ENCODE results near the gene VWF. TPM values are rescaled to one million over a fixed set of nuclear protein-coding genes. Genes with fewer than 3 reads are reported as not detected.

Gene VWF
- total and polyA plus RNA-seq, 2 of the 13 experiments (the other 11 are each of a cell fraction or from before 2014, with no cell fraction given), result 0.20 to 0.25 TPM

DNA sequence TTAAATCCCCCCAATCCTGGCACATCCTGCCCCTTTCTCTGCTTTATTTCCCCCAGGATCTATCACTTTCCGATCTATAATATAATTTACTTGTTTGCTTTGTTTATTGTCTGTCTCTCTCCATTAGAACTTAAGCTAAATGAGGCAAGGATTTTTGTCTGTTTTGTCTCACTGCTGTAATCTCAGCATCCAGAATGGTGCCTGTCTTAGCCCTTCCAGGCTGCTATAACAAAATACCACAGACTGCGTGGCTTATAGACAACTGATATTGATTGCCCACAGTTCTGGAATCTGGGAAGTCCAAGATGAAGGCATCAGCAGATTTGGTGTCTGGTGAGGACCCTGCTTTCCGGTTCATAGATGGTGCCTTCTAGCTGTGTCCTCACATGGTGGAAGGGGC is 65.2 kb downstream of the VWF start:
- ChIA-PET POLR2A (interaction anchor here (1.0 to 2.0 kb wide), 5 partner anchors 11 to 225 kb away, joined by 4 to 8 read pairs (median 5); no protein-coding TSS in a partner anchor), CTCF (ENCODE audit: low intra/inter-chr PET ratio, low total read pairs) (no interaction called here)
- 35% methylated on average over 3 of the region's 3 CpGs for WGBS (ENCODE audit: low lambda C conversion rate)
- Histone ChIP-seq H3K9me3 (ENCODE audit: low read length) (no peaks in the 10 kb centered on the region), H3K36me3 (replicated peaks in 1 of 2; ENCODE audit: control insufficient read depth in 1 of 2, insufficient read depth in 2 of 2, low read length in 2 of 2) (no peaks in the 10 kb centered on the region), H3K4me2 (ENCODE audit: low read depth, low read length) (peak overlapping the region; percentile 75), H3K4me1 (ENCODE audit: insufficient read depth, low read length) (peaks cover 75% of the 10 kb centered on the region), H3K4me3 (replicated peaks in 1 of 3; ENCODE audit: insufficient read depth in 1 of 3, low read depth in 2 of 3, low read length in 3 of 3) (peak overlapping the region in 1 of 3 experiments; percentile 25; a peak in 1 of 6 replicates), H2AFZ (ENCODE audit: low read length) (no peak overlapping the region), H3K27ac (ENCODE audit: extremely low read length, insufficient read depth, low read length) (peak overlapping the region; percentile 86), H3K9ac (ENCODE audit: insufficient read depth, low read depth, low read length) (peak overlapping the region; percentile 66), H3K27me3 (ENCODE audit: control insufficient read depth in 1 of 2, insufficient read depth in 2 of 2, low read length in 2 of 2) (no peaks in the 10 kb centered on the region; a peak in 1 of 5 replicates), H3K79me2 (ENCODE audit: insufficient read depth, low read length) (no peaks in the 10 kb centered on the region), H4K20me1 (ENCODE audit: insufficient read depth, low read length) (no peaks in the 10 kb centered on the region)
- no peak for DNase-seq (ENCODE audit: low spot score)
- no peak for FAIRE-seq
- TF ChIP-seq ZNF12 (CRISPR knock-in tag; IDR thresholded peaks at IDR 0.05) (peak; percentile 59; the same call in 1 of the 2 replicates), NR2C2 (CRISPR knock-in tag; IDR thresholded peaks at IDR 0.05; ENCODE audit: borderline replicate concordance) (no peak), PHF8 (CRISPR knock-in tag; IDR thresholded peaks at IDR 0.05) (no peak), SOX6 (IDR thresholded peaks at IDR 0.05) (no peak), SOX6 (CRISPR knock-in tag; IDR thresholded peaks at IDR 0.05) (0 out of 2 replicates have a peak, but pooled peaks have one; percentile 9), GLI4 (CRISPR knock-in tag; IDR thresholded peaks at IDR 0.05; ENCODE audit: borderline replicate concordance) (no peak)
- intact Hi-C loops (cut with micrococcal nuclease; ENCODE audit: unreplicated experiment), result no loop called here
- ATAC-seq, result no peak
- in situ Hi-C loops (cut with HindIII; ENCODE audit: extremely low pct_ligation_motif_present, low pct_unique_long_range_greater_than_20kb), result loop anchor here (25.0 kb wide), 1 partner anchor 403 kb away; the partner anchor contains the start of genes TAPBPL and VAMP1
- BruUV-seq (replicated peaks), result no TSS peak

DNA sequence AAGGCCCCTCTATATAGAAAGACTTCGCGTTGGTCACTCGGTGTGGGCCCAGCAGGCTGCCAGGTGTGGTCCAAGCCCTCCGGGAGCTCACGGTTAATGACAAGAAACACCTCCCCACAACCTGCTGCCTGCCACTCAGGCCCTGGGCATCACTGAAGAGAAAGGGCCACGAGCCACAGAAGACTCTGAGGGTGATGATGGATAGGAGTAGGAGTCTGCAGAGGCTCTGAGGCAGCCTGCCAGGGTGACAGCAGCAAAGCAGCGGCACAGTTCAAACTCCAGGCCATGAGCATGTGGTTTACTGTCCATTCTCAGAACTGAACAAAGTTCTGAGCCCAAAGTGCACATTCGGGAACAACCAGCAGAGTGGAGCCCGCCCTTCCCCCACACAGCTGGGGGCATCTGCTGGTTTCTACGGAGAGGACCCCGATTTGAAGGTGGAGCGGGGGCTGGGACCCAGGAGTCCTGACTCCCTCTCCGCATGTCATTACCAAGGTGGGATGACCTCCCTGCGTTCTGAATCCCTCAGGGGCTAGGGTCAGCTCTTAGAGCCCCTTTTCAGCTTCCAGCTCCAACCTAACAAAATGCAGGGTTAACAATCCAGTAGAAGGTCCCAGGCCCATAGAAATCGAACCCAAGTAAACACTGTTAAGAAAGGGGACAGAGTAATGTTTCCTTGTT is 65.8 kb downstream of the VWF start:
- Histone ChIP-seq H3K4me3 (replicated peaks in 1 of 3; ENCODE audit: insufficient read depth in 1 of 3, low read depth in 2 of 3, low read length in 3 of 3) (peak overlapping the region in 2 of 3 experiments; percentile 25 to 50; a peak in 3 of 6 replicates), H3K27me3 (ENCODE audit: control insufficient read depth in 1 of 2, insufficient read depth in 2 of 2, low read length in 2 of 2) (no peaks in the 10 kb centered on the region; a peak in 1 of 5 replicates), H3K4me1 (ENCODE audit: insufficient read depth, low read length) (peaks cover 81% of the 10 kb centered on the region), H2AFZ (ENCODE audit: low read length) (no peak overlapping the region), H4K20me1 (ENCODE audit: insufficient read depth, low read length) (no peaks in the 10 kb centered on the region), H3K79me2 (ENCODE audit: insufficient read depth, low read length) (no peaks in the 10 kb centered on the region), H3K4me2 (ENCODE audit: low read depth, low read length) (peak overlapping the region; percentile 75), H3K36me3 (replicated peaks in 1 of 2; ENCODE audit: control insufficient read depth in 1 of 2, insufficient read depth in 2 of 2, low read length in 2 of 2) (no peaks in the 10 kb centered on the region), H3K9me3 (ENCODE audit: low read length) (no peaks in the 10 kb centered on the region), H3K27ac (ENCODE audit: extremely low read length, insufficient read depth, low read length) (peak overlapping the region; percentile 86), H3K9ac (ENCODE audit: insufficient read depth, low read depth, low read length) (peak overlapping the region; percentile 66)
- DNase-seq (ENCODE audit: low spot score) (peak; percentile 62), ATAC-seq (peak; percentile 82), FAIRE-seq (peak; percentile 87)
- CTCF ChIA-PET (ENCODE audit: low intra/inter-chr PET ratio, low total read pairs), result no interaction called here
- POLR2A ChIA-PET, result interaction anchor here (1.0 to 2.0 kb wide), 6 partner anchors 12 to 226 kb away, joined by 4 to 8 read pairs (median 5); no protein-coding TSS in a partner anchor
- in situ Hi-C loops (cut with HindIII; ENCODE audit: extremely low pct_ligation_motif_present, low pct_unique_long_range_greater_than_20kb), result loop anchor here (25.0 kb wide), 1 partner anchor 404 kb away; the partner anchor contains the start of genes TAPBPL and VAMP1
- BruUV-seq (replicated peaks), result no TSS peak
- 3% methylated on average over 4 of the region's 15 CpGs for WGBS (ENCODE audit: low lambda C conversion rate)
- intact Hi-C loops (cut with micrococcal nuclease; ENCODE audit: unreplicated experiment), result no loop called here
- TF ChIP-seq MAZ (IDR thresholded peaks at IDR 0.05; ENCODE audit: borderline replicate concordance, low read depth, low read length) (0 out of 2 replicates have a peak, but pooled peaks have one; percentile 9), MAZ (CRISPR knock-in tag; IDR thresholded peaks at IDR 0.05; ENCODE audit: low read depth) (no peak), CREM (IDR thresholded peaks at IDR 0.05) (peak; percentile 56; the same call in 1 of the 2 replicates), CREM (CRISPR knock-in tag; IDR thresholded peaks at IDR 0.05) (no peak), ZNF331 (CRISPR knock-in tag; IDR thresholded peaks at IDR 0.05) (peak; percentile 77; the same call in 1 of the 2 replicates)
- TF ChIP-seq, protein P1, sequence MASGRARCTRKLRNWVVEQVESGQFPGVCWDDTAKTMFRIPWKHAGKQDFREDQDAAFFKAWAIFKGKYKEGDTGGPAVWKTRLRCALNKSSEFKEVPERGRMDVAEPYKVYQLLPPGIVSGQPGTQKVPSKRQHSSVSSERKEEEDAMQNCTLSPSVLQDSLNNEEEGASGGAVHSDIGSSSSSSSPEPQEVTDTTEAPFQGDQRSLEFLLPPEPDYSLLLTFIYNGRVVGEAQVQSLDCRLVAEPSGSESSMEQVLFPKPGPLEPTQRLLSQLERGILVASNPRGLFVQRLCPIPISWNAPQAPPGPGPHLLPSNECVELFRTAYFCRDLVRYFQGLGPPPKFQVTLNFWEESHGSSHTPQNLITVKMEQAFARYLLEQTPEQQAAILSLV (CRISPR knock-in tag; IDR thresholded peaks at IDR 0.05; ENCODE audit: borderline replicate concordance), result peak; percentile 31; the same call in 1 of the 2 replicates

Measured in HepG2 (cell line).